ENCODE measurements around the gene OR2B2.

OR2B2 gene

GRCh38 chr6:27868311-27868710 lies 43.9 kb downstream of the OR2B2 start:
- in situ Hi-C loops (cut with MboI; ENCODE audit: low pct_unique_long_range_greater_than_20kb, low sequenced_read_pairs, unreplicated experiment) = no loop called here
- TF ChIP-seq CTCF (IDR thresholded peaks at IDR 0.05; ENCODE audit: extremely low read depth, insufficient read depth, missing control alignments) = no peak
- no peak for DNase-seq (ENCODE audit: low spot score)

DNA sequence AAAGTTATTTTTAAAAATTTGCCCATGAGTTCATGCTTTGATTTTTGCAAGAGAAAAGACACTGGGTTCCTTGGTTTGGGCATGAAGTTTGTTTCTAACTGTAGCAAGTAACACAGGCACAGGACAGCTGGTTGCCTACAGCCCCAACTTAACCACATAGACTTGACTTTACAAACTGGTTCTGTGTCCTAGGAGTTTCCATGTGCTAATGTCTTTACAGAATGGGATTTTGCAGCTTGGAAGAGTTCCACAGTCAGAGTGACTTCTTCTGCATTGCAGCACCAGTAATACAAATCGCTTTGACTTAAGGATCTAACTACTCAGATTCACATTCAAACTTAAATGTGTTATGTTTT lies 44.3 kb downstream of the OR2B2 start:
- no peak for TF ChIP-seq CTCF (IDR thresholded peaks at IDR 0.05; ENCODE audit: extremely low read depth, insufficient read depth, missing control alignments)
- DNase-seq (ENCODE audit: low spot score) = no peak
- in situ Hi-C loops (cut with MboI; ENCODE audit: low pct_unique_long_range_greater_than_20kb, low sequenced_read_pairs, unreplicated experiment) = no loop called here

DNA sequence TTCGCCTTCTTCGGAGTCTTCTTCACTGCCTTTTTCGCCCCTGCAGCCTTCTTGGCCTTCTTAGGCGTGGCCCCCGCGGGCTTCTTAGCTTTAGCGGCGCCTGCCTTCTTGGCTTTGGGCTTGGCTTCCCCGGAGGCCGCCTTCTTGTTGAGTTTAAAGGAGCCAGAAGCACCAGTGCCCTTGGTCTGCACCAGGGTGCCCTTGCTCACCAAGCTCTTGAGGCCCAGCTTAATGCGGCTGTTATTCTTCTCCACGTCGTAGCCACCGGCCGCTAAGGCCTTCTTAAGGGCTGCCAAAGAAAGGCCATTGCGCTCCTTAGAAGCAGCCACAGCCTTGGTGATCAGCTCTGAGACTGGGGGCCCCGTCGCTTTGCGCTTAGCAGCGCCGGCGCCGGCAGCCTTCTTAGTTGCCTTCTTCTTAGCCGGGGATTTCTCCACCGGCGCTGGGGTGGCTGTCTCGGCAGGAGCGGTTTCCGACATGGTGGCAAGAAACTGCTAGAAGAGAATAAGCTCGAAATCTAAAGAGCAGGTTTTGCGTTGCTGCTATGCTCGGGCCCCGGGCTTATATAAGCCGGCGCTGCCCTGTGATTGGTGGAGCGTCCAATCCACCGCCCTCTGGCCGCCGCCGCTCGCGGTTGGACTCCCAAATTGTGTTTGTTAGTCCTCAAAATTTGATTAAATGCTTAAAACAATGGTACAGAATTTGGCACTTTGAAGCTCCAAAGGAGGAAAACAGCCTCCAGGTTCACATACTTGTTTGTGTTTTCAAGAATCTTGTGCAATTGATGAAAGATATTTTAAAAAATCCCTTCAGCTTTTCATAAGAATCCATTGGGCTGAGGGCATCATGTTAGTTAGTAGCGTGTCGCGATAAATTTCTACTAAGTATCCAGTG lies 44.9 kb downstream of the OR2B2 start:
- in situ Hi-C loops (cut with MboI; ENCODE audit: low pct_unique_long_range_greater_than_20kb, low sequenced_read_pairs, unreplicated experiment) = no loop called here
- DNase-seq (ENCODE audit: low spot score) = peak; percentile 71
- TF ChIP-seq CTCF (IDR thresholded peaks at IDR 0.05; ENCODE audit: extremely low read depth, insufficient read depth, missing control alignments) = no peak

DNA sequence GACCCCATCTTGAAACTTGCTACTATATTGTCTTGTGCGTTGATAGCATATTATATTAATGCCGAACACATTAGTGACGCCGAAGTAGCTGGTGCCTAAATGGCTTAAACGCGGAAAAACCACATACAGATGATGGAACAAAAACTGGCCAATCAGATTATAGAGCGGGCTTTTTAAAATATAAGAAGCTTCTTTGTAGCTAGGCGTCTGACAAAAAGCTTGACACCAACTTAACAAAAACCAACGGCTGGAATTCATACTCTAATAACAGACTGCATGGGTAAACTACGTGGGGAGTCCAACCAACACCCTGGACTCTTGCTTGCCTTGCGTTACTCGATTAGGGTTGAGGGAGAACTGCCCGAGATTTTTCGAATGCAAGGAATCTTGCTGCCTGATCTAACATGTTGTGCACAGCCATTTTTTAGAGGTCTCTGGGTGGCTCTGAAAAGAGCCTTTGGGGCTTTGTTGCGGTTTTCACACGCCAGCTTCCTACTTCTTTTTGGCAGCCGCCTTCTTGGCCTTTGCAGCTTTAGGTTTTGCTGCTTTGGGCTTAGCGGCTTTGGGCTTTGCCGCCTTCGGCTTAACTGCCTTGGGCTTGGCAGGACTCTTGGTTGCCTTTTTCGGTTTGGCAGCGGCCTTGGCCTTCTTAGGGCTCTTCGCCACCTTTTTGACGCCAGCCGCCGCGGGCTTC lies 45.7 kb downstream of the OR2B2 start:
- in situ Hi-C loops (cut with MboI; ENCODE audit: low pct_unique_long_range_greater_than_20kb, low sequenced_read_pairs, unreplicated experiment) = no loop called here
- TF ChIP-seq CTCF (IDR thresholded peaks at IDR 0.05; ENCODE audit: extremely low read depth, insufficient read depth, missing control alignments) = no peak
- DNase-seq (ENCODE audit: low spot score) = peak; percentile 71

- DNase-seq (ENCODE audit: low spot score) = no peak
- TF ChIP-seq CTCF (IDR thresholded peaks at IDR 0.05; ENCODE audit: extremely low read depth, insufficient read depth, missing control alignments) = no peak
- in situ Hi-C loops (cut with MboI; ENCODE audit: low pct_unique_long_range_greater_than_20kb, low sequenced_read_pairs, unreplicated experiment) = no loop called here
Measured at GRCh38 chr6:27865850-27866356, 46.3 kb downstream of the OR2B2 start.

GRCh38 chr6:27864906-27865849 lies 47.0 kb downstream of the OR2B2 start:
- no peak for TF ChIP-seq CTCF (IDR thresholded peaks at IDR 0.05; ENCODE audit: extremely low read depth, insufficient read depth, missing control alignments)
- in situ Hi-C loops (cut with MboI; ENCODE audit: low pct_unique_long_range_greater_than_20kb, low sequenced_read_pairs, unreplicated experiment) = no loop called here
- DNase-seq (ENCODE audit: low spot score) = peak; percentile 91
